ENCODE measurements around the gene DZIP1. TPM values are rescaled to one million over a fixed set of nuclear protein-coding genes. Genes with fewer than 3 reads are reported as not detected.

DZIP1 gene
- total and polyA plus RNA-seq, 2 of the 13 experiments (the other 11 are each of a cell fraction or from before 2014, with no cell fraction given) = 11.0 to 36.7 TPM

GRCh38 chr13:95643936-95644598, 439 bp downstream of the DZIP1 start (continued):
- TF ChIP-seq RAD51 (IDR thresholded peaks at IDR 0.05; ENCODE audit: borderline replicate concordance) (no peak), ZNF550 (CRISPR knock-in tag; IDR thresholded peaks at IDR 0.05; ENCODE audit: borderline replicate concordance) (no peak), ETV6 (CRISPR knock-in tag; conservative IDR thresholded peaks at IDR 0.05) (no peak), NRL (CRISPR knock-in tag; IDR thresholded peaks at IDR 0.05; ENCODE audit: borderline replicate concordance) (peak; percentile 65), HNF1A (IDR thresholded peaks at IDR 0.05; ENCODE audit: low read depth) (no peak), HNF1A (CRISPR knock-in tag; IDR thresholded peaks at IDR 0.05; ENCODE audit: borderline replicate concordance) (no peak), ELF3 (CRISPR knock-in tag; IDR thresholded peaks at IDR 0.05) (no peak), KLF11 (CRISPR knock-in tag; IDR thresholded peaks at IDR 0.05) (no peak), E2F1 (CRISPR knock-in tag; IDR thresholded peaks at IDR 0.05) (no peak), CCAR2 (optimal IDR thresholded peaks at IDR 0.05; ENCODE audit: low read depth, low read length) (no peak), TAF15 (IDR thresholded peaks at IDR 0.05; ENCODE audit: low read depth, low read length, poor library complexity, severe bottlenecking) (no peak), HOXA5 (CRISPR knock-in tag; IDR thresholded peaks at IDR 0.05) (peak; percentile 18; the same call in 1 of the 2 replicates), ZNF230 (CRISPR knock-in tag; IDR thresholded peaks at IDR 0.05) (no peak), ZNF383 (CRISPR knock-in tag; IDR thresholded peaks at IDR 0.05; ENCODE audit: borderline replicate concordance) (no peak), LBX2 (CRISPR knock-in tag; IDR thresholded peaks at IDR 0.05; ENCODE audit: borderline replicate concordance) (no peak), MIER2 (CRISPR knock-in tag; IDR thresholded peaks at IDR 0.05) (no peak), ZFP90 (CRISPR knock-in tag; IDR thresholded peaks at IDR 0.05; ENCODE audit: borderline replicate concordance) (no peak), HNF4G (IDR thresholded peaks at IDR 0.05; ENCODE audit: borderline replicate concordance, low read depth, low read length) (no peak), HNF4G (CRISPR knock-in tag; IDR thresholded peaks at IDR 0.05; ENCODE audit: borderline replicate concordance, low read depth) (no peak), ZFP36L1 (CRISPR knock-in tag; IDR thresholded peaks at IDR 0.05) (no peak), ZBTB25 (CRISPR knock-in tag; IDR thresholded peaks at IDR 0.05) (no peak), EHMT2 (IDR thresholded peaks at IDR 0.05; ENCODE audit: borderline replicate concordance, low read depth, low read length) (no peak), FOXK2 (IDR thresholded peaks at IDR 0.05) (no peak), ZNF850 (CRISPR knock-in tag; conservative IDR thresholded peaks at IDR 0.05) (no peak)

All from HepG2 (cell line).